ENCODE results near the gene RAB24. TPM values are rescaled to one million over a fixed set of nuclear protein-coding genes. Genes with fewer than 3 reads are reported as not detected.

Gene RAB24
- total RNA-seq, 1 experiment from 2014 or later = 37.2 TPM

DNA sequence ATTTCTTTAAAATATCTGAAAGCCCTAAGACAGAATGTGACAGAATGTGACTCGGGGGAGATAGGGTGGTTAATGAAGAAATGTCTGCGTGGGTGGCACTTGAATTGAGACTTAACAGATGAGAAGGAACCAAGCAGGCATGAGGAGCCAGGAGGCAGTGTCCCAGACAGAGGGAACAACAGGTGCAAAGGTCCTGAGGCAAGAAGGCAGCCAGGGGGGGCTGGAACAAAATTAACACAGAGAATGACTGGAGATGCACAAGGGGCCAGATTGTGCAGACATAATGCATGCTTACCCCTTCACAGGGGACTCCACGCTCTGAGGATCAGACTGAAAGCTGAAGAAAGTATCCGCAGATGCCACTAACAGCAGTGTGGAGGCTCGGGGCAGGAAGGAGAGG lies 46.2 kb upstream of the RAB24 start:
- H3K27me3 ChIP-seq (ENCODE audit: control insufficient read depth, insufficient read depth, low read length) = no peaks in the 10 kb centered on the region
- in situ Hi-C loops (cut with HindIII; ENCODE audit: low pct_unique_long_range_greater_than_20kb, low sequenced_read_pairs) = no loop called here
- ChIA-PET CTCF (no interaction called here), POLR2A (no interaction called here)
- peak overlapping the region; percentile 90 to 95 for H3K4me3 ChIP-seq (ENCODE audit: low read depth in 2 of 2, low read length in 2 of 2)
- intact Hi-C loops (cut with micrococcal nuclease; ENCODE audit: unreplicated experiment) = no loop called here
- no peak for TF ChIP-seq SIN3A (IDR thresholded peaks at IDR 0.05; ENCODE audit: borderline replicate concordance, insufficient read depth, low read depth, low read length)
- no peaks in the 10 kb centered on the region for H3K9me3 ChIP-seq (ENCODE audit: control insufficient read depth, insufficient read depth, low read depth, low read length)
- DNase-seq (ENCODE audit: low read depth, low spot score) (no peak), ATAC-seq (no peak)
- peaks cover 23% of the 10 kb centered on the region for H3K4me1 ChIP-seq (ENCODE audit: control insufficient read depth, insufficient read depth, low read length)
- no peaks in the 10 kb centered on the region for H3K36me3 ChIP-seq (ENCODE audit: control insufficient read depth, insufficient read depth, low read length)
- H3K27ac ChIP-seq (ENCODE audit: low read length) = no peak overlapping the region
- no TSS peak for BruUV-seq (replicated peaks)

DNA sequence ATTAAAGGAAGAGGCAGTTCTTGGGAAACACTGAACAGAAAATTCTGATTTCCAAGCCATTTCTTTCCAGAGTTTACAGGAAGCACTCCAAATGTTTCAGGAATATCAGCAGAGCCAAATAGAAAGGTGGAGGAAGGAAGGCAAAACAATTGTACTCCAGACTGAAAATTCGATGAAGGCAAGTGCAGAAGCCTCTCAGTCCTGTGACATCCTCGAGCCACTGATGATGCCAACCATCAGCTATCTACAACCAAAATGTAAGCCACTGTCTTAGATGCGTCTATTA lies 45.8 kb upstream of the RAB24 start:
- TF ChIP-seq, protein P1, sequence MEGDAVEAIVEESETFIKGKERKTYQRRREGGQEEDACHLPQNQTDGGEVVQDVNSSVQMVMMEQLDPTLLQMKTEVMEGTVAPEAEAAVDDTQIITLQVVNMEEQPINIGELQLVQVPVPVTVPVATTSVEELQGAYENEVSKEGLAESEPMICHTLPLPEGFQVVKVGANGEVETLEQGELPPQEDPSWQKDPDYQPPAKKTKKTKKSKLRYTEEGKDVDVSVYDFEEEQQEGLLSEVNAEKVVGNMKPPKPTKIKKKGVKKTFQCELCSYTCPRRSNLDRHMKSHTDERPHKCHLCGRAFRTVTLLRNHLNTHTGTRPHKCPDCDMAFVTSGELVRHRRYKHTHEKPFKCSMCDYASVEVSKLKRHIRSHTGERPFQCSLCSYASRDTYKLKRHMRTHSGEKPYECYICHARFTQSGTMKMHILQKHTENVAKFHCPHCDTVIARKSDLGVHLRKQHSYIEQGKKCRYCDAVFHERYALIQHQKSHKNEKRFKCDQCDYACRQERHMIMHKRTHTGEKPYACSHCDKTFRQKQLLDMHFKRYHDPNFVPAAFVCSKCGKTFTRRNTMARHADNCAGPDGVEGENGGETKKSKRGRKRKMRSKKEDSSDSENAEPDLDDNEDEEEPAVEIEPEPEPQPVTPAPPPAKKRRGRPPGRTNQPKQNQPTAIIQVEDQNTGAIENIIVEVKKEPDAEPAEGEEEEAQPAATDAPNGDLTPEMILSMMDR (IDR thresholded peaks at IDR 0.05) = no peak
- Histone ChIP-seq H3K4me3 (ENCODE audit: low read depth in 2 of 2, low read length in 2 of 2) (no peak overlapping the region; a peak in 1 of 4 replicates), H3K4me1 (ENCODE audit: control insufficient read depth, insufficient read depth, low read length) (peaks cover 23% of the 10 kb centered on the region), H3K9me3 (ENCODE audit: control insufficient read depth, insufficient read depth, low read depth, low read length) (no peaks in the 10 kb centered on the region), H3K27me3 (ENCODE audit: control insufficient read depth, insufficient read depth, low read length) (no peaks in the 10 kb centered on the region), H3K36me3 (ENCODE audit: control insufficient read depth, insufficient read depth, low read length) (no peaks in the 10 kb centered on the region), H3K27ac (ENCODE audit: low read length) (no peak overlapping the region)
- ChIA-PET CTCF (interaction anchor here (0.6 kb wide), 1 partner anchor 31 kb away, joined by 4 read pairs; no protein-coding TSS in a partner anchor), POLR2A (no interaction called here)
- DNase-seq (ENCODE audit: low read depth, low spot score) (no peak), ATAC-seq (no peak)
- intact Hi-C loops (cut with micrococcal nuclease; ENCODE audit: unreplicated experiment) = no loop called here
- in situ Hi-C loops (cut with HindIII; ENCODE audit: low pct_unique_long_range_greater_than_20kb, low sequenced_read_pairs) = no loop called here
- BruUV-seq (replicated peaks) = TSS peak; percentile 77

DNA sequence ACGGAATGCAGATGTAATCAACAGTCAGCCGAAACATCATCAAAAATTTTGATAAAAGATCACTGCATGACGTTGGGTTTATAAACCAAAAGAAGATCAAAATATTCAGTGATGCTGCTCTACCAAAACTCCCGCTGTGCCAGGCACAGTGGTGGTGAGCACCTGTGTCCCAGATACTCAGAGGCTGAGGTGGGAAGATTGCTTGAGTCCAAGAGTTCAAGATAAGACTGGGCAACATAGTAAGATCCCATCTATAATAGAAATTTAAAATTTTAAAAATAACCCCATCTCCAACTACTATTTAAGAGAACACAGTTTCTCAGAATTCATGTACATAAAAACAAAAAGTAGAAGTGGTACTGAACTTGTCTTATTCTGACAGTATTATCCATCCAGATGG lies 44.2 kb upstream of the RAB24 start:
- ATAC-seq (no peak), DNase-seq (ENCODE audit: low read depth, low spot score) (no peak)
- no peaks in the 10 kb centered on the region for H3K9me3 ChIP-seq (ENCODE audit: control insufficient read depth, insufficient read depth, low read depth, low read length)
- ChIA-PET CTCF (no interaction called here), POLR2A (no interaction called here)
- in situ Hi-C loops (cut with HindIII; ENCODE audit: low pct_unique_long_range_greater_than_20kb, low sequenced_read_pairs) = no loop called here
- intact Hi-C loops (cut with micrococcal nuclease; ENCODE audit: unreplicated experiment) = no loop called here
- TSS peak; percentile 7 for BruUV-seq (replicated peaks)
- no peaks in the 10 kb centered on the region for H3K36me3 ChIP-seq (ENCODE audit: control insufficient read depth, insufficient read depth, low read length)
- H3K27me3 ChIP-seq (ENCODE audit: control insufficient read depth, insufficient read depth, low read length) = no peaks in the 10 kb centered on the region
- H3K4me1 ChIP-seq (ENCODE audit: control insufficient read depth, insufficient read depth, low read length) = peaks cover 23% of the 10 kb centered on the region
- no peak overlapping the region for H3K4me3 ChIP-seq (ENCODE audit: low read depth in 2 of 2, low read length in 2 of 2)
- H3K27ac ChIP-seq (ENCODE audit: low read length) = no peak overlapping the region
- TF ChIP-seq POLR2AphosphoS5 (IDR thresholded peaks at IDR 0.05; ENCODE audit: low read depth, low read length) (no peak), TCF7L2 (IDR thresholded peaks at IDR 0.05; ENCODE audit: low read depth, low read length) (no peak), SIN3A (IDR thresholded peaks at IDR 0.05; ENCODE audit: borderline replicate concordance, insufficient read depth, low read depth, low read length) (no peak)
- TF ChIP-seq, protein P2, sequence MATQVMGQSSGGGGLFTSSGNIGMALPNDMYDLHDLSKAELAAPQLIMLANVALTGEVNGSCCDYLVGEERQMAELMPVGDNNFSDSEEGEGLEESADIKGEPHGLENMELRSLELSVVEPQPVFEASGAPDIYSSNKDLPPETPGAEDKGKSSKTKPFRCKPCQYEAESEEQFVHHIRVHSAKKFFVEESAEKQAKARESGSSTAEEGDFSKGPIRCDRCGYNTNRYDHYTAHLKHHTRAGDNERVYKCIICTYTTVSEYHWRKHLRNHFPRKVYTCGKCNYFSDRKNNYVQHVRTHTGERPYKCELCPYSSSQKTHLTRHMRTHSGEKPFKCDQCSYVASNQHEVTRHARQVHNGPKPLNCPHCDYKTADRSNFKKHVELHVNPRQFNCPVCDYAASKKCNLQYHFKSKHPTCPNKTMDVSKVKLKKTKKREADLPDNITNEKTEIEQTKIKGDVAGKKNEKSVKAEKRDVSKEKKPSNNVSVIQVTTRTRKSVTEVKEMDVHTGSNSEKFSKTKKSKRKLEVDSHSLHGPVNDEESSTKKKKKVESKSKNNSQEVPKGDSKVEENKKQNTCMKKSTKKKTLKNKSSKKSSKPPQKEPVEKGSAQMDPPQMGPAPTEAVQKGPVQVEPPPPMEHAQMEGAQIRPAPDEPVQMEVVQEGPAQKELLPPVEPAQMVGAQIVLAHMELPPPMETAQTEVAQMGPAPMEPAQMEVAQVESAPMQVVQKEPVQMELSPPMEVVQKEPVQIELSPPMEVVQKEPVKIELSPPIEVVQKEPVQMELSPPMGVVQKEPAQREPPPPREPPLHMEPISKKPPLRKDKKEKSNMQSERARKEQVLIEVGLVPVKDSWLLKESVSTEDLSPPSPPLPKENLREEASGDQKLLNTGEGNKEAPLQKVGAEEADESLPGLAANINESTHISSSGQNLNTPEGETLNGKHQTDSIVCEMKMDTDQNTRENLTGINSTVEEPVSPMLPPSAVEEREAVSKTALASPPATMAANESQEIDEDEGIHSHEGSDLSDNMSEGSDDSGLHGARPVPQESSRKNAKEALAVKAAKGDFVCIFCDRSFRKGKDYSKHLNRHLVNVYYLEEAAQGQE (IDR thresholded peaks at IDR 0.05; ENCODE audit: insufficient read depth in 1 of 2, low read depth in 2 of 2, low read length in 1 of 2) = no peak
- TF ChIP-seq, protein P1 (IDR thresholded peaks at IDR 0.05) = no peak

Data from Panc1 (cell line).